WI38 (cell line): Measurements from ENCODE around the gene ADAD1.

Experiments used
- H3K4me3 ChIP-seq: 2 replicates; pipeline ENCODE4 v1.5.1; 2011; ENCODE audit warnings: low read depth, mild to moderate bottlenecking, control low read depth, low read length
- CTCF ChIP-seq: IDR thresholded peaks from 2 replicates; pipeline ENCODE4 v1.5.1; 2012; ENCODE audit warnings: low read depth, mild to moderate bottlenecking, control low read depth, low read length

Gene ADAD1

GRCh38 chr4:122393276-122393675 is 14.5 kb downstream of the ADAD1 start:
- no peak overlapping the region for H3K4me3 ChIP-seq
- TF ChIP-seq CTCF = no peak

- no peak overlapping the region for H3K4me3 ChIP-seq
- TF ChIP-seq CTCF = no peak
These were observed 25.1 kb downstream of the ADAD1 start for GRCh38 chr4:122403861-122404260.

GRCh38 chr4:122412547-122412946 is 33.7 kb downstream of the ADAD1 start:
- no peak overlapping the region for H3K4me3 ChIP-seq
- TF ChIP-seq CTCF = no peak

DNA sequence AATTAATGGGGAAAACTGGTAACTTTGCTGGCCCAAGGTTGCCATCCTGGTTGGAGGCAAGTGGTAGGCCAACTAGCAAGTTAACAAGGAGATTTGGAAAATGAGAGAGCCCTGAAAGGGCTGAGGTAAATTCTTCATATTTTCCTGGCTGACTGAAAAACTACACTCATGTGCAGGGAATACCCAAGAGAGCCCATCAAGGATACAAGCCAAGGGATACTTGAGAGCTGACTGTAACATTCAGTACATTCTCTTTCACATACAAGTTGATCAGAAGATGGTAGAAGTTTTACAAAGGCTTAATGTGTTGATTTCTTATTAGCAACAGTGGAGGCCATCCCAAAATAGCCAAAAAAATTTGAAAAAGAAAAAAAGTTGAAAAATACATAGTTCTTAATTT is 44.4 kb downstream of the ADAD1 start:
- TF ChIP-seq CTCF = no peak

DNA sequence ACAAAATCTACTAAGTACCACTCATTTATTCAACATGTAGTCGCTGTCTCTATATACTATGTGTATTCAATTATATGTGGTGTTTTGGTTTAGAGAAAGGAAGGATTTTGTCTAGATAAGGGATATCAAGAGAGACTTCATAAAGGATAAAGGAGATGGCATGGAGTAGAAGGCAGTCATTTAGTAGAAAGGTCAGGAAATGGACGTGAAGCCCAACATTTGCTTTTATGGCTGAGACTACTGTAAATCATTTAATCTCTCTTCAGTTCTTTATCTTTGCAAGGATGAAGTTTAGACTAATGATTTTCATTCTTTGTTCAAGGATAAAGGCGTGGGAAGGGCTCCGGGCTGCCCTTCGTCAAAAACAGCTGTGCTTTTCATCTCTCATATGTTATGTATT is 52.5 kb downstream of the ADAD1 start:
- no peak for TF ChIP-seq CTCF
- H3K4me3 ChIP-seq = no peak overlapping the region

More for the DNA sequence above, 44.4 kb downstream of the ADAD1 start:
- no peak overlapping the region for H3K4me3 ChIP-seq

DNA sequence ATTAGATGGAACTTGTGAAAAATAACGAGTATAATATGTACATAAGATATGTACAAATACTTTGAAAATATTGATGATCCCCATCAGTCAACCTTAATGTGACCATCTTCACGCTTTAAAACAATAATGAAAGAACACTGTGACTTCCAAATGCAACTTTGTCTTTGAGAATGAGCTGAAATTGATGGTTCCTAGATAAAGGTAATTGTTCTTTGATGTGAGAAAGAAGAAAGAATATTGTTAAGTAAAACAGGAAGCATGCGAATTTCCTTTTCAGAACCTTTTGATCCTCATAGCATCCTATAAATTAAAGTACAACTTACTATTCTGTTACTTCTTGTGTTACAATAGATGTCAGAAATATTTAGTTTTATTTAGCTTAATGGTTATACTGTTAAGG is 55.5 kb downstream of the ADAD1 start:
- no peak for TF ChIP-seq CTCF

GRCh38 chr4:122450847-122451246 is 72.0 kb downstream of the ADAD1 start:
- no peak overlapping the region for H3K4me3 ChIP-seq
- 0 out of 2 replicates have a peak, but pooled peaks have one; percentile 28 for TF ChIP-seq CTCF

More for the DNA sequence above, 55.5 kb downstream of the ADAD1 start:
- no peak overlapping the region for H3K4me3 ChIP-seq
